ENCODE measurements around the gene DGKZ. TPM values are rescaled to one million over a fixed set of nuclear protein-coding genes. Genes with fewer than 3 reads are reported as not detected.

The DGKZ gene
- total RNA-seq, 1 experiment from 2014 or later, result 57.9 TPM

- Mint-ChIP-seq H3K9me3 (ENCODE audit: unreplicated experiment) (no peaks in the 10 kb centered on the region), H3K27me3 (ENCODE audit: insufficient read depth, unreplicated experiment) (no peaks in the 10 kb centered on the region), H3K4me1 (ENCODE audit: insufficient read depth, unreplicated experiment) (no peaks in the 10 kb centered on the region), H3K4me3 (ENCODE audit: unreplicated experiment) (no peak overlapping the region), H3K36me3 (ENCODE audit: insufficient read depth, unreplicated experiment) (peaks cover 27% of the 10 kb centered on the region), H3K27ac (ENCODE audit: low read depth, unreplicated experiment) (no peak overlapping the region)
- TF ChIP-seq CTCF (IDR thresholded peaks at IDR 0.05; ENCODE audit: unreplicated experiment), result no peak
- intact Hi-C loops (cut with micrococcal nuclease), result no loop called here
- ChIA-PET CTCF (no interaction called here), POLR2A (no interaction called here)
- no TSS peak for BruUV-seq (replicated peaks)
- DNase-seq (ENCODE audit: unreplicated experiment), result no peak
Observed at GRCh38 chr11:46374815-46375214, 27.6 kb downstream of the DGKZ start.

GRCh38 chr11:46375392-46376101 is 28.3 kb downstream of the DGKZ start:
- no peak for TF ChIP-seq CTCF (IDR thresholded peaks at IDR 0.05; ENCODE audit: unreplicated experiment)
- Mint-ChIP-seq H3K9me3 (ENCODE audit: unreplicated experiment) (no peaks in the 10 kb centered on the region), H3K36me3 (ENCODE audit: insufficient read depth, unreplicated experiment) (peaks cover 27% of the 10 kb centered on the region), H3K4me3 (ENCODE audit: unreplicated experiment) (no peak overlapping the region), H3K4me1 (ENCODE audit: insufficient read depth, unreplicated experiment) (no peaks in the 10 kb centered on the region), H3K27ac (ENCODE audit: low read depth, unreplicated experiment) (no peak overlapping the region), H3K27me3 (ENCODE audit: insufficient read depth, unreplicated experiment) (no peaks in the 10 kb centered on the region)
- CTCF ChIA-PET, result interaction anchor here (0.6 to 3.8 kb wide), 3 partner anchors 13 to 242 kb away, joined by 3 to 21 read pairs (median 3); no protein-coding TSS in a partner anchor
- DNase-seq (ENCODE audit: unreplicated experiment), result no peak
- intact Hi-C loops (cut with micrococcal nuclease), result no loop called here
- POLR2A ChIA-PET, result interaction anchor here (0.7 kb wide), 1 partner anchor 269 kb away, joined by 3 read pairs; no protein-coding TSS in a partner anchor
- no TSS peak for BruUV-seq (replicated peaks)

GRCh38 chr11:46376258-46377050 is 29.2 kb downstream of the DGKZ start:
- BruUV-seq (replicated peaks), result no TSS peak
- Mint-ChIP-seq H3K9me3 (ENCODE audit: unreplicated experiment) (no peaks in the 10 kb centered on the region), H3K36me3 (ENCODE audit: insufficient read depth, unreplicated experiment) (peaks cover 27% of the 10 kb centered on the region), H3K27me3 (ENCODE audit: insufficient read depth, unreplicated experiment) (no peaks in the 10 kb centered on the region), H3K27ac (ENCODE audit: low read depth, unreplicated experiment) (no peak overlapping the region), H3K4me3 (ENCODE audit: unreplicated experiment) (no peak overlapping the region), H3K4me1 (ENCODE audit: insufficient read depth, unreplicated experiment) (no peaks in the 10 kb centered on the region)
- no peak for DNase-seq (ENCODE audit: unreplicated experiment)
- ChIA-PET CTCF (interaction anchor here (0.6 to 3.8 kb wide), 5 partner anchors 11 to 242 kb away, joined by 3 to 21 read pairs (median 3); no protein-coding TSS in a partner anchor), POLR2A (interaction anchor here (0.7 to 1.1 kb wide), 2 partner anchors 29 to 268 kb away, joined by 3 to 4 read pairs; partner anchors contain the start of gene DGKZ)
- TF ChIP-seq CTCF (IDR thresholded peaks at IDR 0.05; ENCODE audit: unreplicated experiment), result no peak
- intact Hi-C loops (cut with micrococcal nuclease), result no loop called here

DNA sequence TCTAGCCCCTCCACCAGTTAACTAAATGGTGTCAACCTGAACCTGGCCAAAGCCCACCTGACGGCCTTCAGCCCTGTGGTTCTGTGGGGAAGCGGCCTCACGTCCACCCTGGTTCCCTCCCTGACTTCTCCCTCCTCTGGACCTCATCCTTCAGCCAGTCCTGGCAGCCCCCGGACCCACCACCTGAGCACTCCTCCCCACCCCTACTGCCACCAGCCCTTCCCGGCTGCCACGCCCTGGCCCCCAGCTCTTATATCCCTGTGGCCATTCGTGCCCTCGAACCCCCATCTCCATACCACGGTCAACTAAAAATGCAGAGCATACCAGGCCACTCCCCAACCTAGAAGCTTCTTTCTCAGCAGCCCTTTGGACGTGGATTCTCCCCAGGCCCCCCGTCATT is 30.0 kb downstream of the DGKZ start:
- Mint-ChIP-seq H3K9me3 (ENCODE audit: unreplicated experiment) (no peaks in the 10 kb centered on the region), H3K36me3 (ENCODE audit: insufficient read depth, unreplicated experiment) (peaks cover 27% of the 10 kb centered on the region), H3K27ac (ENCODE audit: low read depth, unreplicated experiment) (no peak overlapping the region), H3K4me3 (ENCODE audit: unreplicated experiment) (no peak overlapping the region), H3K4me1 (ENCODE audit: insufficient read depth, unreplicated experiment) (no peaks in the 10 kb centered on the region), H3K27me3 (ENCODE audit: insufficient read depth, unreplicated experiment) (no peaks in the 10 kb centered on the region)
- CTCF ChIA-PET, result interaction anchor here (0.6 to 3.8 kb wide), 5 partner anchors 9 to 321 kb away, joined by 3 to 21 read pairs (median 6); no protein-coding TSS in a partner anchor
- TF ChIP-seq CTCF (IDR thresholded peaks at IDR 0.05; ENCODE audit: unreplicated experiment), result no peak
- no peak for DNase-seq (ENCODE audit: unreplicated experiment)
- intact Hi-C loops (cut with micrococcal nuclease), result no loop called here
- POLR2A ChIA-PET, result interaction anchor here (1.1 kb wide), 1 partner anchor 30 kb away, joined by 4 read pairs; the partner anchor contains the start of gene DGKZ
- no TSS peak for BruUV-seq (replicated peaks)

Measured in MCF 10A (cell line).